ENCODE results near the gene SMIM38. TPM values are rescaled to one million over a fixed set of nuclear protein-coding genes. Genes with fewer than 3 reads are reported as not detected.
A peak's percentile ranks its signal among the peaks of the same experiment; 100 is the strongest.

Gene SMIM38
- total RNA-seq, 2 donors from 2014 or later, result 8.9 to 15.6 TPM

GRCh38 chr11:69190796-69191536, 35.2 kb downstream of the SMIM38 start:
- Histone ChIP-seq H3K27me3 (no peaks in the 10 kb centered on the region), H3K9me3 (no peaks in the 10 kb centered on the region), H3K36me3 (replicated peaks in 1 of 2; ENCODE audit: insufficient read depth in 1 of 2, low read depth in 2 of 2) (no peaks in the 10 kb centered on the region), H3K27ac (no peak overlapping the region), H3K4me1 (peaks cover 11% of the 10 kb centered on the region), H3K4me3 (no peak overlapping the region)
- intact Hi-C loops (cut with DNase I), result no loop called here
- no peak for DNase-seq
- ATAC-seq, result no peak
- 88 to 91% methylated on average over 8 to 18 of the region's 18 CpGs for WGBS, 2 donors
- TF ChIP-seq CTCF (IDR thresholded peaks at IDR 0.05) (no peak), POLR2A (IDR thresholded peaks at IDR 0.05) (no peak)

- 49% methylated on average over 15 to 17 of the region's 17 CpGs for WGBS, 2 donors
- Histone ChIP-seq H3K27me3 (no peaks in the 10 kb centered on the region), H3K9me3 (no peaks in the 10 kb centered on the region), H3K4me3 (no peak overlapping the region), H3K27ac (peak overlapping the region in 1 of 4 donors; percentile 13), H3K36me3 (replicated peaks in 1 of 2; ENCODE audit: insufficient read depth in 1 of 2, low read depth in 2 of 2) (no peaks in the 10 kb centered on the region), H3K4me1 (peaks cover 11% of the 10 kb centered on the region)
- ATAC-seq, result peak; percentile 25
- DNase-seq, result peak; percentile 15 to 40 (median 28)
- intact Hi-C loops (cut with DNase I), result no loop called here
- TF ChIP-seq POLR2A (IDR thresholded peaks at IDR 0.05) (no peak), CTCF (IDR thresholded peaks at IDR 0.05) (no peak)
Observed at GRCh38 chr11:69192301-69192721, 36.6 kb downstream of the SMIM38 start.

- WGBS, 2 donors, result 77 to 90% methylated on average over 5 of the region's 5 CpGs
- TF ChIP-seq CTCF (IDR thresholded peaks at IDR 0.05) (no peak), POLR2A (IDR thresholded peaks at IDR 0.05) (no peak)
Observed at GRCh38 chr11:69193151-69193550, 37.4 kb downstream of the SMIM38 start.

DNA sequence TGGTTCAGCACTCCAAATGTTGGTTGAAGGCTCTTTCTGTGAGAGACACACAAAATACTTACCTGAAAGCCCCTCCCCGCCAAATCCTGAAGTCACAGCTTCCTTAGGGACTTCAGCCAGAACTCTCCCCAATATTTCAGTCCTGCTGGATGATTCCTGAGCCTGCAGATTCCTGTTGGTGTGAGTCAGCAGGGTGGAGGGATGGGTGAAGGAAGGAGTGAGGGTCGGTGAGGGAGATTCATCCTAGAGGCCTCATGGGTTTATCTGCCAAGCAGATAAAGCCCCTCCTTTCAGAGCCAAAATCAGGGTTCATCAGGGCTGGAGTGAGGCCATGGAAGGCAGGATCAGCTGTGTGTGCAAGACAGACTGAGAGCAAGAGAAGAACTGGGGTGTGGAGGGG, 37.9 kb downstream of the SMIM38 start:
- no peaks in the 10 kb centered on the region for H3K36me3 ChIP-seq (replicated peaks in 1 of 2; ENCODE audit: insufficient read depth in 1 of 2, low read depth in 2 of 2)
- intact Hi-C loops (cut with DNase I), result no loop called here
- no peaks in the 10 kb centered on the region for H3K9me3 ChIP-seq
- H3K27ac ChIP-seq, result no peak overlapping the region
- no peaks in the 10 kb centered on the region for H3K27me3 ChIP-seq
- DNase-seq (no peak), ATAC-seq (no peak)
- peaks cover 11% of the 10 kb centered on the region for H3K4me1 ChIP-seq
- no peak overlapping the region for H3K4me3 ChIP-seq
- TF ChIP-seq CTCF (IDR thresholded peaks at IDR 0.05), result no peak
- TF ChIP-seq POLR2A (IDR thresholded peaks at IDR 0.05), result no peak
- 77 to 85% methylated on average over 2 of the region's 2 CpGs for WGBS, 2 donors

More at GRCh38 chr11:69193151-69193550, 37.4 kb downstream of the SMIM38 start:
- Histone ChIP-seq H3K9me3 (no peaks in the 10 kb centered on the region), H3K27ac (no peak overlapping the region), H3K27me3 (no peaks in the 10 kb centered on the region), H3K4me1 (peaks cover 11% of the 10 kb centered on the region), H3K4me3 (no peak overlapping the region), H3K36me3 (replicated peaks in 1 of 2; ENCODE audit: insufficient read depth in 1 of 2, low read depth in 2 of 2) (no peaks in the 10 kb centered on the region)
- intact Hi-C loops (cut with DNase I), result no loop called here
- no peak for ATAC-seq
- no peak for DNase-seq

- no peak for TF ChIP-seq CTCF (IDR thresholded peaks at IDR 0.05)
- no peak for TF ChIP-seq POLR2A (IDR thresholded peaks at IDR 0.05)
- intact Hi-C loops (cut with DNase I), result no loop called here
- Histone ChIP-seq H3K36me3 (replicated peaks in 1 of 2; ENCODE audit: insufficient read depth in 1 of 2, low read depth in 2 of 2) (no peaks in the 10 kb centered on the region), H3K27me3 (no peaks in the 10 kb centered on the region), H3K27ac (no peak overlapping the region), H3K9me3 (no peaks in the 10 kb centered on the region), H3K4me3 (no peak overlapping the region), H3K4me1 (peaks cover 11% of the 10 kb centered on the region)
- 72 to 74% methylated on average over 1 of the region's 1 CpG for WGBS, 2 donors
- no peak for DNase-seq
- no peak for ATAC-seq
Observed at GRCh38 chr11:69194396-69194795, 38.7 kb downstream of the SMIM38 start.

Measured in body of pancreas (tissue), 4 donors.